ENCODE data around the gene MYH13.
A peak's percentile ranks its signal among the peaks of the same experiment; 100 is the strongest.

Gene MYH13

GRCh38 chr17:10344816-10345215, 28.0 kb downstream of the MYH13 start:
- DNase-seq (ENCODE audit: low read depth): no peak

GRCh38 chr17:10339051-10339450, 33.8 kb downstream of the MYH13 start:
- no peak for DNase-seq (ENCODE audit: low read depth)

- DNase-seq (ENCODE audit: low read depth): no peak
Measured at GRCh38 chr17:10337976-10338375, 34.8 kb downstream of the MYH13 start.

GRCh38 chr17:10337136-10337535, 35.7 kb downstream of the MYH13 start:
- no peak for DNase-seq (ENCODE audit: low read depth)

GRCh38 chr17:10336393-10336792, 36.4 kb downstream of the MYH13 start:
- no peak for DNase-seq (ENCODE audit: low read depth)

GRCh38 chr17:10332515-10332914, 40.3 kb downstream of the MYH13 start:
- no peak for DNase-seq (ENCODE audit: low read depth)

- DNase-seq (ENCODE audit: low read depth): no peak
Measured at GRCh38 chr17:10328971-10329923, 43.6 kb downstream of the MYH13 start.

GRCh38 chr17:10328206-10328605, 44.6 kb downstream of the MYH13 start:
- DNase-seq (ENCODE audit: low read depth): no peak

- DNase-seq (ENCODE audit: low read depth): peak; percentile 71
Measured at GRCh38 chr17:10327640-10328039, 45.2 kb downstream of the MYH13 start.

- DNase-seq (ENCODE audit: low read depth): peak; percentile 9
Measured at GRCh38 chr17:10325031-10325695, 47.6 kb downstream of the MYH13 start.

GRCh38 chr17:10323812-10324610, 48.8 kb downstream of the MYH13 start:
- DNase-seq (ENCODE audit: low read depth): no peak

GRCh38 chr17:10318535-10318934, 54.3 kb downstream of the MYH13 start:
- DNase-seq (ENCODE audit: low read depth): no peak

- DNase-seq (ENCODE audit: low read depth): no peak
Measured at GRCh38 chr17:10317543-10317834, 55.3 kb downstream of the MYH13 start.

GRCh38 chr17:10316801-10317542, 55.8 kb downstream of the MYH13 start:
- DNase-seq (ENCODE audit: low read depth): peak; percentile 51

- DNase-seq (ENCODE audit: low read depth): no peak
Measured at GRCh38 chr17:10314329-10314728, 58.5 kb downstream of the MYH13 start.

GRCh38 chr17:10313037-10313672, 59.7 kb downstream of the MYH13 start:
- DNase-seq (ENCODE audit: low read depth): no peak

GRCh38 chr17:10311131-10311530, 61.7 kb downstream of the MYH13 start:
- DNase-seq (ENCODE audit: low read depth): no peak

- no peak for DNase-seq (ENCODE audit: low read depth)
Measured at GRCh38 chr17:10309003-10309974, 63.5 kb downstream of the MYH13 start.

GRCh38 chr17:10306585-10306984, 66.2 kb downstream of the MYH13 start:
- no peak for DNase-seq (ENCODE audit: low read depth)

- no peak for DNase-seq (ENCODE audit: low read depth)
Measured at GRCh38 chr17:10305398-10305797, 67.4 kb downstream of the MYH13 start.
